ENCODE measurements around the gene RPS6KA2. TPM values are rescaled to one million over a fixed set of nuclear protein-coding genes. Genes with fewer than 3 reads are reported as not detected.
A peak's percentile ranks its signal among the peaks of the same experiment; 100 is the strongest.

The RPS6KA2 gene
- polyA plus RNA-seq, 1 experiment, result 70.9 TPM

DNA sequence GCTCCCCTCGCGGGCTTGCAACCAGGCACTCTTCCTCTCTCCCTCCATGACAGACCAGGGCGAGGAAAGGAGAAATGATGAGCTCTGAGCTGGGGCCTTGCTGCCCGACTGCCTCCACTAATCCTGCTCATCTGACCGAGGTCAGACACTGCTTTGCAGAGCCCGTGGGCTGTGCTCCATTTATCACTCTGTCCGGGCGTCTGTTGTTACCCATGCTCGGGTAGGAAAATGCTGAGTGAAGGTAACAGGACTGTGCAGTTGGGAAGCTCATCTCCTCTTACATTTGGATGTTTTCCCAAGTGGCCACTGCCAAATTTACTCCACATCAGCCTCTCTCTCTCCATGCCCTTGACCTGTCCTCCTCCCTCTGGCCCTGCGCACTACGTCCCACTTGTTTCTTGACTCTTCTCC is 14.6 kb downstream of the RPS6KA2 start:
- Histone ChIP-seq H3K27ac (ENCODE audit: low read depth, low read length) (no peak overlapping the region), H3K9me3 (ENCODE audit: control insufficient read depth, insufficient read depth, low read length) (no peaks in the 10 kb centered on the region), H3K27me3 (ENCODE audit: control insufficient read depth, insufficient read depth, low read length) (no peaks in the 10 kb centered on the region), H3K4me3 (ENCODE audit: low read depth, low read length) (no peak overlapping the region)
- DNase-seq (ENCODE audit: low read depth, low spot score), result no peak
- TF ChIP-seq CTCF (IDR thresholded peaks at IDR 0.05; ENCODE audit: low read depth, low read length), result no peak
- ChIA-PET POLR2A (interaction anchor here (1.2 to 1.8 kb wide), 2 partner anchors 11 to 15 kb away, joined by 4 to 5 read pairs; partner anchors contain the start of gene RPS6KA2), CTCF (interaction anchor here (1.0 kb wide), 1 partner anchor 10 kb away, joined by 4 read pairs; no protein-coding TSS in a partner anchor)

DNA sequence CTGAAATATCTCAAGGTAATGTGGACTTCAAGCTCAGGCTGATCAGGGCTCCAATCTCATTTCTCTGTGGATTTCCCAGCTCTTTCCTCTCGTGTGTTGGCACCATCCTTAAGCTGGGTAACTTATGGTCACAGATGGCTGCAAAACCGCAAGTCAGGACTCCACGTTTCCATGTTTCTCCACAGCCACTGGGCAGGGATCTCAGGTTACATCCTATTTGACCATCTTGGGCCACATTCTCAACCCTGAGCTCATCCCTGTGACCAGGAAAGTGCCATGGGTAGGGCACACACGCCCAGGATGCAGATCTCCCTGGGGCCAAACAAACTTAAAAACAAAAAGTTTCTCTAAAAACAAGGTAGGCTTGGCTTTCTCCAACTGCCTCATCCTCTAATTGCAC is 15.4 kb downstream of the RPS6KA2 start:
- H3K9me3 ChIP-seq (ENCODE audit: control insufficient read depth, insufficient read depth, low read length), result no peaks in the 10 kb centered on the region

GRCh38 chr6:166610069-166610468 is 17.0 kb downstream of the RPS6KA2 start:
- H3K4me3 ChIP-seq (ENCODE audit: low read depth, low read length), result no peak overlapping the region
- no peak for TF ChIP-seq CTCF (IDR thresholded peaks at IDR 0.05; ENCODE audit: low read depth, low read length)
- no peaks in the 10 kb centered on the region for H3K9me3 ChIP-seq (ENCODE audit: control insufficient read depth, insufficient read depth, low read length)
- DNase-seq (ENCODE audit: low read depth, low spot score), result no peak
- H3K27me3 ChIP-seq (ENCODE audit: control insufficient read depth, insufficient read depth, low read length), result no peaks in the 10 kb centered on the region
- ChIA-PET CTCF (interaction anchor here (0.7 kb wide), 1 partner anchor 333 kb away, joined by 4 read pairs; no protein-coding TSS in a partner anchor), POLR2A (no interaction called here)
- H3K27ac ChIP-seq (ENCODE audit: low read depth, low read length), result no peak overlapping the region

More for the DNA sequence above, 15.4 kb downstream of the RPS6KA2 start:
- TF ChIP-seq CTCF (IDR thresholded peaks at IDR 0.05; ENCODE audit: low read depth, low read length), result no peak
- Histone ChIP-seq H3K27me3 (ENCODE audit: control insufficient read depth, insufficient read depth, low read length) (no peaks in the 10 kb centered on the region), H3K4me3 (ENCODE audit: low read depth, low read length) (no peak overlapping the region), H3K27ac (ENCODE audit: low read depth, low read length) (no peak overlapping the region)
- no peak for DNase-seq (ENCODE audit: low read depth, low spot score)
- ChIA-PET POLR2A (interaction anchor here (1.8 kb wide), 1 partner anchor 16 kb away, joined by 5 read pairs; the partner anchor contains the start of gene RPS6KA2), CTCF (no interaction called here)

DNA sequence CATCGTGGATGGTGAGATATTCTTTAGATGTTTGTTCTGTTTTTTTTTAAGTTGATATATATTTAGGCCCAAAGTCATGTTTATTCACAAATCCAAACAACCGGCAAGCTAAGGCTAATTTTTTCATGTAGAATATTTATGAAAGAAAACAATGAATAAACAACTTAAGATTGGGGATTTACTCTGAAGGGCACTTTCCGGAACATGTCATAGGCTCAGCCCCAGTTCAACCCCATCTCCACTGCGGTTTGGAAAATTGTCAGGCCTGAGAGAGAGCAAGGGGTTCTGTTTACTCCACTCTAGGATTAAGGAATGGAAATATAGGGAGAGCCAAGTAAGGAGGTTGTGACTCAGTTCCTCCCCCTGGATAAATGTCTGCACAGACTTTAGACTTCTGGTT is 18.3 kb downstream of the RPS6KA2 start:
- H3K4me3 ChIP-seq (ENCODE audit: low read depth, low read length), result no peak overlapping the region
- POLR2A ChIA-PET, result interaction anchor here (0.7 to 1.0 kb wide), 3 partner anchors 31 to 57 kb away, joined by 3 to 4 read pairs (median 3); no protein-coding TSS in a partner anchor
- no peak for TF ChIP-seq CTCF (IDR thresholded peaks at IDR 0.05; ENCODE audit: low read depth, low read length)
- H3K9me3 ChIP-seq (ENCODE audit: control insufficient read depth, insufficient read depth, low read length), result no peaks in the 10 kb centered on the region
- no peaks in the 10 kb centered on the region for H3K27me3 ChIP-seq (ENCODE audit: control insufficient read depth, insufficient read depth, low read length)
- CTCF ChIA-PET, result no interaction called here
- H3K27ac ChIP-seq (ENCODE audit: low read depth, low read length), result peak overlapping the region; percentile 59
- peak; percentile 67 for DNase-seq (ENCODE audit: low read depth, low spot score)

GRCh38 chr6:166605752-166606151 is 21.3 kb downstream of the RPS6KA2 start:
- Histone ChIP-seq H3K27me3 (ENCODE audit: control insufficient read depth, insufficient read depth, low read length) (no peaks in the 10 kb centered on the region), H3K9me3 (ENCODE audit: control insufficient read depth, insufficient read depth, low read length) (peaks cover 13% of the 10 kb centered on the region), H3K27ac (ENCODE audit: low read depth, low read length) (no peak overlapping the region), H3K4me3 (ENCODE audit: low read depth, low read length) (no peak overlapping the region)
- ChIA-PET POLR2A (no interaction called here), CTCF (no interaction called here)
- no peak for TF ChIP-seq CTCF (IDR thresholded peaks at IDR 0.05; ENCODE audit: low read depth, low read length)
- DNase-seq (ENCODE audit: low read depth, low spot score), result no peak

Data from AG04450 (cell line).